ENCODE data around the gene LINGO1.

DNA sequence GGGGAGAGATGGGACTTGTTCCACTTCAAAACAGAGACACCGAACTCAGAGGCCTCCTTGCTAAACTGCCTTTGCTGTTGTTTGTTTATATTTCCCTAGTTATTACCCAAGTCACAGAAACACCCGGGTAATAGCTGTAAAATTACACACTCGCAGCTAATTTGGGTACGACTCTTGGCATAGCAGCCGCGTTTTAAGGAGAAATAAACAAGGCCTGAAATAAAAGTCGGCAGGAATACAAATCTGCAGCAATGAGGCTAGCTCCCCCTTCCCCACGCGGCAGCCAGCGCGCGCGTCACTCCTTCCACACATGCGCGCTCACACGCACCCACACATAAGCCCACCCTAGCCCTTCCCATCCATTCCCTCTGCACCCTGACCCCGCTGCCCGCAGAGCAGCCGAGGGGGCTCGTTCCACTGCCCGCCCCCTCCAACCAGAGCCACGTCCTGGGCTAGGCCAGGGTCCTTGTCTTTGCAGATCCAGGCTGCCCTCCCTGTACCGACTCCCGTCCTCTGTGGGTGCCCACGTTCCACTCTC lies 67.3 kb downstream of the LINGO1 start:
- TF ChIP-seq, protein P1, sequence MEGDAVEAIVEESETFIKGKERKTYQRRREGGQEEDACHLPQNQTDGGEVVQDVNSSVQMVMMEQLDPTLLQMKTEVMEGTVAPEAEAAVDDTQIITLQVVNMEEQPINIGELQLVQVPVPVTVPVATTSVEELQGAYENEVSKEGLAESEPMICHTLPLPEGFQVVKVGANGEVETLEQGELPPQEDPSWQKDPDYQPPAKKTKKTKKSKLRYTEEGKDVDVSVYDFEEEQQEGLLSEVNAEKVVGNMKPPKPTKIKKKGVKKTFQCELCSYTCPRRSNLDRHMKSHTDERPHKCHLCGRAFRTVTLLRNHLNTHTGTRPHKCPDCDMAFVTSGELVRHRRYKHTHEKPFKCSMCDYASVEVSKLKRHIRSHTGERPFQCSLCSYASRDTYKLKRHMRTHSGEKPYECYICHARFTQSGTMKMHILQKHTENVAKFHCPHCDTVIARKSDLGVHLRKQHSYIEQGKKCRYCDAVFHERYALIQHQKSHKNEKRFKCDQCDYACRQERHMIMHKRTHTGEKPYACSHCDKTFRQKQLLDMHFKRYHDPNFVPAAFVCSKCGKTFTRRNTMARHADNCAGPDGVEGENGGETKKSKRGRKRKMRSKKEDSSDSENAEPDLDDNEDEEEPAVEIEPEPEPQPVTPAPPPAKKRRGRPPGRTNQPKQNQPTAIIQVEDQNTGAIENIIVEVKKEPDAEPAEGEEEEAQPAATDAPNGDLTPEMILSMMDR (IDR thresholded peaks at IDR 0.05; ENCODE audit: control extremely low read depth in 1 of 3, insufficient read depth in 1 of 3, low read depth in 1 of 3, low read length in 3 of 3), result no peak
- TF ChIP-seq EP300 (IDR thresholded peaks at IDR 0.05; ENCODE audit: borderline replicate concordance in 1 of 2, low read depth in 2 of 2, low read length in 2 of 2) (no peak), SRF (IDR thresholded peaks at IDR 0.05; ENCODE audit: low read depth, low read length) (no peak), GTF2F1 (IDR thresholded peaks at IDR 0.05; ENCODE audit: borderline replicate concordance, low read depth, low read length) (no peak), TAF1 (IDR thresholded peaks at IDR 0.05; ENCODE audit: low read depth, low read length) (no peak), JUN (IDR thresholded peaks at IDR 0.05; ENCODE audit: low read depth, low read length) (no peak), CEBPB (IDR thresholded peaks at IDR 0.05; ENCODE audit: low read depth, low read length) (no peak), JUND (IDR thresholded peaks at IDR 0.05; ENCODE audit: low read length) (no peak), SIX5 (IDR thresholded peaks at IDR 0.05; ENCODE audit: low read depth, low read length) (no peak)

Measured in H1 (cell line).